Peyer's patch (tissue), 4 donors: ENCODE data around the gene VPS25. TPM values are rescaled to one million over a fixed set of nuclear protein-coding genes. Genes with fewer than 3 reads are reported as not detected.
"Not testable (repeated sequence)": the region's sequence is repeated elsewhere in the genome, so short reads cannot be mapped to it uniquely, and the experiment has no call there.

Source experiments
- DNase-seq, 3 donors: peaks; one replicate each; pipeline ENCODE4 v3.0.0-alpha.2; 2017 to 2019
- H3K27ac ChIP-seq, 4 donors: fragments of 200-600 bp; sonication (generic); one replicate each; pipeline ENCODE4 v1.5.1; 2016 to 2019
- H3K27me3 ChIP-seq, 2 donors: fragments of 200-600 bp; sonication (generic); one replicate each; pipeline ENCODE4 v1.5.1; 2019
- H3K36me3 ChIP-seq, 3 donors: fragments of 200-600 bp; sonication (generic); one replicate each; pipeline ENCODE4 v1.5.1; 2016 to 2019
- H3K4me1 ChIP-seq, 4 donors: fragments of 200-600 bp; sonication (generic); one replicate each; pipeline ENCODE4 v1.5.1; 2016 to 2019
- H3K4me3 ChIP-seq, 4 donors: fragments of 200-600 bp; sonication (generic); 1 replicate in 3 of 4; 2 replicates in 1 of 4; pipeline ENCODE4 v1.5.1; 2016 to 2019; ENCODE audit warnings: mild to moderate bottlenecking in 1 of 4
- H3K9me3 ChIP-seq, 4 donors: fragments of 200-600 bp; sonication (generic); one replicate each; pipeline ENCODE4 v1.5.1; 2016 to 2019; ENCODE audit warnings: mild to moderate bottlenecking in 1 of 4
- POLR2A ChIP-seq, 2 donors: fragments of 450-650 bp; IDR thresholded peaks; one replicate each; pipeline ENCODE4 v1.5.1; 2017; ENCODE audit warnings: antibody characterized with exemption in 2 of 2, mild to moderate bottlenecking in 2 of 2, moderate library complexity in 2 of 2
- total RNA-seq, 4 donors: library from RNA; depleted of rRNA; stranded (reverse); fragments of >200 nt; gene quantifications; one replicate each; pipeline ENCODE4 v1.1.0, GENCODE V29; 2016
- TF ChIP-seq, protein P1 (sequence below), 6 experiments: fragments of 450-650 bp in 4 of 6; fragments of 200-600 bp in 2 of 6; sonication (generic) in 1 of 6; IDR thresholded peaks; one replicate each; pipeline ENCODE4 v1.5.1; 2017 to 2019; ENCODE audit warnings: antibody characterized with exemption in 6 of 6, mild to moderate bottlenecking in 3 of 6, moderate library complexity in 1 of 6

VPS25 gene
- total RNA-seq, 4 donors from 2014 or later = 34.7 to 82.1 (median 67.5) TPM

DNA sequence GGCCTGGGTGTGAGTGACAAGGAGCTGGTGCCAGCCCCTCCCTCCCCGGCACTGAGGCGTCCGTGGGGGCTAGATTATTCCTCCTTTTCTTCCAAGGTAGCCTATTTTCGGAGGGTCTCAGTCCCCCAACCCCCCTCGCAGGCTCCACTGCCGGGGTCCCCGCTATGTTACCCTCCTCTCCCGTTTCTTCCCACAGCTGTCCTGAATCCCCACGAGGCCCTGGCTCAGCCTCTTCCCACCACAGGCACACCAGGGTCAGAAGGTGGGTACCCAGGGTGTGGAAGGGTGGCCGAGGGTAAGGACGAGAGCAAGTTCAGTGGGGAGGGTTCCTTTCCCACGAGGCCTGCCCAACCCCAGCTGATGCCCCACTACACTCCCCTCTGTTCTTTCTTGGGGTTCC lies 11.6 kb upstream of the VPS25 start:
- H3K9me3 ChIP-seq = no peaks in the 10 kb centered on the region
- peak overlapping the region; percentile 40 to 61 (median 56) for H3K4me3 ChIP-seq
- H3K27ac ChIP-seq = peak overlapping the region in 3 of 4 donors; percentile 29 to 60 (median 40)
- H3K27me3 ChIP-seq = peaks cover 0 to 8% of the 10 kb centered on the region in 2 donors
- H3K4me1 ChIP-seq = peaks cover 0 to 16% (median 8%) of the 10 kb centered on the region in 4 donors
- H3K36me3 ChIP-seq = no peaks in the 10 kb centered on the region
- TF ChIP-seq, protein P1, sequence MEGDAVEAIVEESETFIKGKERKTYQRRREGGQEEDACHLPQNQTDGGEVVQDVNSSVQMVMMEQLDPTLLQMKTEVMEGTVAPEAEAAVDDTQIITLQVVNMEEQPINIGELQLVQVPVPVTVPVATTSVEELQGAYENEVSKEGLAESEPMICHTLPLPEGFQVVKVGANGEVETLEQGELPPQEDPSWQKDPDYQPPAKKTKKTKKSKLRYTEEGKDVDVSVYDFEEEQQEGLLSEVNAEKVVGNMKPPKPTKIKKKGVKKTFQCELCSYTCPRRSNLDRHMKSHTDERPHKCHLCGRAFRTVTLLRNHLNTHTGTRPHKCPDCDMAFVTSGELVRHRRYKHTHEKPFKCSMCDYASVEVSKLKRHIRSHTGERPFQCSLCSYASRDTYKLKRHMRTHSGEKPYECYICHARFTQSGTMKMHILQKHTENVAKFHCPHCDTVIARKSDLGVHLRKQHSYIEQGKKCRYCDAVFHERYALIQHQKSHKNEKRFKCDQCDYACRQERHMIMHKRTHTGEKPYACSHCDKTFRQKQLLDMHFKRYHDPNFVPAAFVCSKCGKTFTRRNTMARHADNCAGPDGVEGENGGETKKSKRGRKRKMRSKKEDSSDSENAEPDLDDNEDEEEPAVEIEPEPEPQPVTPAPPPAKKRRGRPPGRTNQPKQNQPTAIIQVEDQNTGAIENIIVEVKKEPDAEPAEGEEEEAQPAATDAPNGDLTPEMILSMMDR (IDR thresholded peaks at IDR 0.05) = no peak
- TF ChIP-seq POLR2A (IDR thresholded peaks at IDR 0.05) = no peak
- no peak for DNase-seq

DNA sequence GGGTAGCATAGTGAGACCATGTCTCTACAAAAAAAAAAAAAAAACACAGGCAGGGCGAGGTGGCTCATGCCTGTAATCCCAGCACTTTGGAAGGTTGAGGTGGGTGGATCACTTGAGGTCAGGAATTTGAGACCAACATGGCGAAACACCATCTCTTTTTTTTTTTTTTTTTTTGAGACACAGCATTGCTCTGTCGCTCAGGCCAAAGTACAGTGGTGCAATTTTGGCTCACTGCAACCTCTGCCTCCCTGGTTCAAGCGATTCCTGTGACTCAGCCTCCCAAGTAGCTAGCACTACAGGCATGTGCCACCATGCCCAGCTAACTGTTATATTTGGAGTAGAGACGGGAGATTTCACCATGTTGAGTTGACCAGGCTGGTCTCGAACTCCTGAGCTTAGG lies 7.1 kb upstream of the VPS25 start:
- no peaks in the 10 kb centered on the region for H3K27me3 ChIP-seq
- peaks cover 0 to 6% (median 4%) of the 10 kb centered on the region in 4 donors for H3K4me1 ChIP-seq
- no peak for DNase-seq
- no peak for TF ChIP-seq POLR2A (IDR thresholded peaks at IDR 0.05)
- TF ChIP-seq, protein P1 (IDR thresholded peaks at IDR 0.05) = no peak
- no peaks in the 10 kb centered on the region for H3K36me3 ChIP-seq
- no peaks in the 10 kb centered on the region for H3K9me3 ChIP-seq
- no peak overlapping the region for H3K27ac ChIP-seq
- no peak overlapping the region for H3K4me3 ChIP-seq

DNA sequence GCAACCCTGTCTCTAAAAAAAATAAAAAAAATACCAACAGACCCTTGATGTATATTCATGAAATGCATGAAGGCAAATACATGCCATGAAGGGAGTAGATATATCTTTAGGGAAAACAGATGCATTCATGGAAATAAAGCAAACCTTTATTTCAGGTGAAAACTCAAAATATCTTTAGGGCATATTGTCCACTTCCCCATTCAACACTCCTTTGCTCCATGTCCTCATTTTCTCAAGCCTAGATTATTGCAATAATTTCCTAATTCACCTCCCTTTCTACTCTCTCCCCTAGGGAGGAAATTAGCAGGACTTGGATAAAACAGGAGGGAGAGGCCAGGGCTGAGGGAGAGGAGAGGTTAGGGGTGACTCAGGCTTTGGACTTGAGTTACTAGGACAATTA lies 5.7 kb upstream of the VPS25 start:
- TF ChIP-seq POLR2A (IDR thresholded peaks at IDR 0.05) = no peak
- TF ChIP-seq, protein P1 (IDR thresholded peaks at IDR 0.05) = no peak
- Histone ChIP-seq H3K36me3 (no peaks in the 10 kb centered on the region), H3K4me1 (no peaks in the 10 kb centered on the region), H3K4me3 (no peak overlapping the region), H3K27ac (no peak overlapping the region), H3K27me3 (no peaks in the 10 kb centered on the region), H3K9me3 (no peaks in the 10 kb centered on the region)
- DNase-seq = no peak

DNA sequence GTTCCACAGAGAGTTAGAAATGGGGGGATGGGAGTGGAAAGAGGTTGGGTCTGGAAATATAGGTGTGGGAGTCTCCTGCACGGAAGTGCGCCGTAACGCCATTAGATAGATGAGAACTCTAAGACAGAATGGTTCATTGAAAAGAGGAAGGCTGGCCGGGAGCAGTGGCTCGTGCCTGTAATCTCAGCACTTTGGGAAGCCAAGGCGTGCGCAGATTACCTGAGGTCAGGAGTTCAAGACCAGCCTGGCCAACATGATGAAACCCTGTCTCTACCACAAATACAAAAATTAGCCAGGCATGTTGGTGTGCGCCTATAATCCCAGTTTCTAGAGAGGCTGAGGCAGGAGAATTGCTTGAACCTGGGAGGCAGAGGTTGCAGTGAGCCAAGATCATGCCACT lies 5.2 kb upstream of the VPS25 start:
- not testable (repeated sequence) for H3K27ac ChIP-seq, H3K36me3 ChIP-seq, DNase-seq, H3K4me3 ChIP-seq, H3K27me3 ChIP-seq, H3K9me3 ChIP-seq, H3K4me1 ChIP-seq

DNA sequence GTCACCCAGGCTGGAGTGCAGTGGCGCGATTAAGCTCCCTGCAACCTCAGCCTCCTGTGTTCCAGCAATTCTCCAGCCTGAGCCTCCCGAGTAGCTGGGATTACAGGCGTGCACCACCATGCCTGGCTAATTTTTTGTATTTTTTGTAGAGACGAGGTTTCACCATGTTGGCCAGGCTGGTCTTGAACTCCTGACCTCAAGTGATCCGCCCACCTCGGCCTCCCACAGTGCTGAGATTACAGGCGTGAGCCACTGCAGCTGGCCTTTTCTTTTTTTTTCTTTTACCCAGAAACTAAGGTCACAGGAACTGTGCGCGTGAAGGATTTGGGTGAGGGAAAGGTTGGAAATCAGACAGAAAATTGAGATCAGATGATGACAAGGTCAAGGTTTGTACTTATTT lies 3.3 kb upstream of the VPS25 start:
- H3K4me1 ChIP-seq = peaks cover 0 to 11% (median 3%) of the 10 kb centered on the region in 4 donors
- not testable (repeated sequence) for DNase-seq, H3K27ac ChIP-seq, H3K4me3 ChIP-seq, H3K36me3 ChIP-seq, H3K27me3 ChIP-seq, H3K9me3 ChIP-seq

DNA sequence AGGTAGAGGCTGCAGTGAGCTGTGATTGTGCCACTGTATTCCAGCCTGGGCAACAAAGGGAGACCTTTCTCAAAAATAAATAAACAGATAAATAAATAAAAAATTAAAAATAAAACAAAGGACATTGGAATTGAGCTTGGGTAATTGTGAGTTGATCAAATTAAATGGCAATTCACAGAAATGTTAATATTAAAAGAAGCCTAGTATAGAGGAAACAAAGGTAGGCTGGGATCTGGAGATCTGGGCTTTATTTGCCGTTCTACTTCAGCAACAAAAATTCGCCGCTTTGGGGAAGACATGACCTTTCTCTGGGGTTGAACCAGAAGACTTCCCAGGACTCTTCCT lies 332 bp upstream of the VPS25 start:
- Histone ChIP-seq H3K9me3 (no peaks in the 10 kb centered on the region), H3K27ac (peak overlapping the region; percentile 78 to 88 (median 83)), H3K4me3 (peak overlapping the region; percentile 74 to 92 (median 85)), H3K4me1 (peaks cover 0 to 11% (median 3%) of the 10 kb centered on the region in 4 donors), H3K36me3 (peaks cover 0 to 30% (median 0%) of the 10 kb centered on the region in 3 donors), H3K27me3 (no peaks in the 10 kb centered on the region)
- TF ChIP-seq, protein P1 (IDR thresholded peaks at IDR 0.05) = no peak
- no peak for TF ChIP-seq POLR2A (IDR thresholded peaks at IDR 0.05)
- DNase-seq = no peak

DNA sequence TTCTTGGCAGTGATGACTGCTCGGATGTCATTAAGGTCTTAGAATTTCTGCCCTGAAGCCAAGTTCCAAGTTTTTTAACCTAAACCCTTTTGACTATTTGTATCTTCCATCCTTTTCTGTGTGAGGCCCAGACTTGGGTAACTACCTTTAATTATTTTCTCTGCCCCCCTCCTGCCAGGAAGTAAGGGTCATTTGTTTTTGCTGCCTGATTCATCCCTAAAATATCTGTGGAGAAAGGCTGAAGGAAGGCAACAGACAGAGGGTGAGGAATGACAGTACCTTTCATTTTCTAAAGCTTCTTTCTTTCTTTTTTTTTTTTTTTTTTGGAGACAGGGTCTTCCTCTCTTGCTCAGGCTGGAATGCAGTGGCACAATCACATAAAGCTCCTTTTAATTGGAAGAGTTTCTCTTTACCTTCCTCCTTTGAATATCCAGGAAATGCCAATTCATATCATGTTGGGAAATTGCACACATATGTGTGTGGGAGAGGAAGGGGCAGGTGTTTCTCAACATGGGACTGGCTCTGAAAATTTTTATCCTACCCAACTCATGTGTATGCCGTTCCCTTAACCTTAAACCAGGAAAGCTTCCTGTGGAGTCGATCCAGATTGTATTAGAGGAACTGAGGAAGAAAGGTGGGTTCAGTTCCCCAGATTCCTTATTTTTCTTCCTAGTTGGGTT lies 957 bp downstream of the VPS25 start:
- Histone ChIP-seq H3K27ac (peak overlapping the region in 2 of 4 donors; percentile 78 to 88), H3K27me3 (no peaks in the 10 kb centered on the region), H3K4me1 (peaks cover 0 to 11% (median 3%) of the 10 kb centered on the region in 4 donors), H3K4me3 (peak overlapping the region; percentile 74 to 92 (median 85)), H3K9me3 (no peaks in the 10 kb centered on the region), H3K36me3 (peaks cover 0 to 43% (median 0%) of the 10 kb centered on the region in 3 donors)
- no peak for DNase-seq
- TF ChIP-seq, protein P1 (IDR thresholded peaks at IDR 0.05) = no peak
- no peak for TF ChIP-seq POLR2A (IDR thresholded peaks at IDR 0.05)
